ENCODE data around the gene TRIM47. TPM values are rescaled to one million over a fixed set of nuclear protein-coding genes. Genes with fewer than 3 reads are reported as not detected.
A peak's percentile ranks its signal among the peaks of the same experiment; 100 is the strongest.

Gene TRIM47
- total RNA-seq, 2 experiments from 2014 or later, result 25.9 to 41.9 TPM

GRCh38 chr17:75848523-75849278 is 29.7 kb downstream of the TRIM47 start:
- H3K27ac ChIP-seq (ENCODE audit: low read depth, low read length, poor library complexity, severe bottlenecking), result no peak overlapping the region
- BruUV-seq (replicated peaks), result no TSS peak

GRCh38 chr17:75847614-75848522 is 30.5 kb downstream of the TRIM47 start:
- Histone ChIP-seq H3K9me3 (ENCODE audit: low read length) (no peaks in the 10 kb centered on the region), H3K4me3 (ENCODE audit: low read depth, low read length, poor library complexity, severe bottlenecking) (no peak overlapping the region), H2AFZ (ENCODE audit: low read length) (no peak overlapping the region), H3K4me1 (ENCODE audit: insufficient read depth, low read length, poor library complexity, severe bottlenecking) (peaks cover 24% of the 10 kb centered on the region), H4K20me1 (ENCODE audit: insufficient read depth, low read length) (no peaks in the 10 kb centered on the region), H3K36me3 (ENCODE audit: insufficient read depth, low read length) (peaks cover 46% of the 10 kb centered on the region), H3K9me2 (ENCODE audit: insufficient read depth, low read length) (no peaks in the 10 kb centered on the region), H3K4me2 (ENCODE audit: low read length) (no peak overlapping the region), H3K27ac (ENCODE audit: low read depth, low read length, poor library complexity, severe bottlenecking) (no peak overlapping the region), H3K79me2 (ENCODE audit: insufficient read depth, low read depth, low read length) (no peaks in the 10 kb centered on the region)
- TF ChIP-seq CTCF (conservative IDR thresholded peaks at IDR 0.05; ENCODE audit: low read length) (no peak), EZH2phosphoT487 (IDR thresholded peaks at IDR 0.05; ENCODE audit: borderline replicate concordance, low read depth, low read length) (no peak)
- BruUV-seq (replicated peaks), result no TSS peak
- CTCF ChIA-PET (ENCODE audit: unreplicated experiment), result interaction anchor here (0.8 kb wide), 2 partner anchors 35 to 83 kb away, joined by 3 read pairs; partner anchors contain the start of gene GALK1
- POLR2A ChIA-PET, result interaction anchor here (0.7 kb wide), 1 partner anchor 55 kb away, joined by 3 read pairs; no protein-coding TSS in a partner anchor
- DNase-seq (ENCODE audit: low spot score), result no peak
- intact Hi-C loops (cut with micrococcal nuclease; ENCODE audit: unreplicated experiment), result loop anchor here (1.0 to 5.0 kb wide), 2 partner anchors 84 to 96 kb away; no protein-coding TSS in a partner anchor

More at GRCh38 chr17:75848523-75849278, 29.7 kb downstream of the TRIM47 start:
- Histone ChIP-seq H3K4me2 (ENCODE audit: low read length) (no peak overlapping the region), H3K4me3 (ENCODE audit: low read depth, low read length, poor library complexity, severe bottlenecking) (no peak overlapping the region), H2AFZ (ENCODE audit: low read length) (no peak overlapping the region), H4K20me1 (ENCODE audit: insufficient read depth, low read length) (no peaks in the 10 kb centered on the region), H3K36me3 (ENCODE audit: insufficient read depth, low read length) (peaks cover 46% of the 10 kb centered on the region), H3K9me2 (ENCODE audit: insufficient read depth, low read length) (no peaks in the 10 kb centered on the region), H3K79me2 (ENCODE audit: insufficient read depth, low read depth, low read length) (no peaks in the 10 kb centered on the region; the same call in 1 of the 2 replicates), H3K9me3 (ENCODE audit: low read length) (no peaks in the 10 kb centered on the region), H3K4me1 (ENCODE audit: insufficient read depth, low read length, poor library complexity, severe bottlenecking) (peaks cover 17% of the 10 kb centered on the region)
- ChIA-PET CTCF (ENCODE audit: unreplicated experiment) (interaction anchor here (0.8 kb wide), 1 partner anchor 34 kb away, joined by 3 read pairs; no protein-coding TSS in a partner anchor), POLR2A (interaction anchor here (0.8 kb wide), 1 partner anchor 53 kb away, joined by 3 read pairs; no protein-coding TSS in a partner anchor)
- TF ChIP-seq EZH2phosphoT487 (IDR thresholded peaks at IDR 0.05; ENCODE audit: borderline replicate concordance, low read depth, low read length) (no peak), CTCF (conservative IDR thresholded peaks at IDR 0.05; ENCODE audit: low read length) (peak; percentile 99)
- intact Hi-C loops (cut with micrococcal nuclease; ENCODE audit: unreplicated experiment), result loop anchor here (1.0 to 5.0 kb wide), 2 partner anchors 84 to 96 kb away; no protein-coding TSS in a partner anchor
- peak; percentile 83 for DNase-seq (ENCODE audit: low spot score)
